PC-3 (cell line): ENCODE data around the gene AGAP1. TPM values are rescaled to one million over a fixed set of nuclear protein-coding genes. Genes with fewer than 3 reads are reported as not detected.

ENCODE experiments used
- ATAC-seq: fragments of 200-7000 bp; cut with Tn5 transposase; 2 replicates; pipeline ENCODE4 v1.9.1; 2020; ENCODE audit warnings: mild to moderate bottlenecking, moderate library complexity
- BruUV-seq: library from RNA; stranded (reverse); fragments of 400-500 nt; replicated peaks from 2 replicates; lab custom pipeline; 2021; lab: Mats Ljungman, UMichigan
- CTCF ChIA-PET: fragments of 300-600 bp; sonication (Branson Sonifier 250); formaldehyde crosslinking; loops from one replicate; lab custom pipeline; 2022; ENCODE audit warnings: antibody characterized with exemption; lab: Charles Lee
- POLR2A ChIA-PET: fragments of 300-600 bp; sonication (Branson Sonifier 250); formaldehyde crosslinking; loops from one replicate; lab custom pipeline; 2022; ENCODE audit warnings: antibody characterized with exemption; ENCODE audit not compliant: unreplicated experiment; lab: Charles Lee
- DNase-seq: peaks from one replicate; pipeline ENCODE4 v3.0.0-alpha.2; 2015
- H2AFZ ChIP-seq: fragments of 300-600 bp; sonication (generic); 2 replicates; pipeline ENCODE4 v1.6.0; 2016; ENCODE audit warnings: antibody characterized with exemption, low read length
- H3F3A ChIP-seq: fragments of 300-600 bp; sonication (generic); one replicate; pipeline ENCODE4 v1.6.0; 2017; ENCODE audit warnings: antibody characterized with exemption, low read length, control low read depth, mild to moderate bottlenecking; ENCODE audit not compliant: unreplicated experiment
- H3K27ac ChIP-seq: fragments of 300-600 bp; sonication (generic); 2 replicates; pipeline ENCODE4 v1.5.1; 2016; ENCODE audit warnings: mild to moderate bottlenecking, low read length
- H3K27me3 ChIP-seq: fragments of 300-600 bp; sonication (generic); 2 replicates; pipeline ENCODE4 v1.6.1; 2016; ENCODE audit warnings: low read length, mixed read lengths
- H3K36me3 ChIP-seq: fragments of 300-600 bp; sonication (generic); 2 replicates; pipeline ENCODE4 v1.6.1; 2016; ENCODE audit warnings: low read depth, mixed run types, low read length, mixed read lengths
- H3K4me1 ChIP-seq: fragments of 300-600 bp; sonication (generic); 2 replicates; pipeline ENCODE4 v1.5.1; 2016; ENCODE audit warnings: low read length; ENCODE audit not compliant: insufficient read depth
- H3K4me2 ChIP-seq: fragments of 300-600 bp; sonication (generic); 2 replicates; pipeline ENCODE4 v1.6.0; 2016; ENCODE audit warnings: low read length
- H3K4me3 ChIP-seq: fragments of 300-600 bp; sonication (generic); 2 replicates; pipeline ENCODE4 v1.5.1; 2016; ENCODE audit warnings: mild to moderate bottlenecking, low read length, mixed read lengths
- H3K79me2 ChIP-seq: fragments of 300-600 bp; sonication (generic); 2 replicates; pipeline ENCODE4 v1.6.1; 2017; ENCODE audit warnings: low read length, mixed read lengths
- H3K9ac ChIP-seq: fragments of 300-600 bp; sonication (generic); 2 replicates; pipeline ENCODE4 v1.6.0; 2016; ENCODE audit warnings: mild to moderate bottlenecking, low read length
- H3K9me2 ChIP-seq: fragments of 300-600 bp; sonication (generic); replicated peaks from 2 replicates; pipeline ENCODE4 v1.6.1; 2016; ENCODE audit warnings: mixed run types, low read length, mixed read lengths
- H3K9me3 ChIP-seq: fragments of 300-600 bp; sonication (generic); 2 replicates; pipeline ENCODE4 v1.6.1; 2016; ENCODE audit warnings: low read length, mixed read lengths
- H4K20me1 ChIP-seq: fragments of 300-600 bp; sonication (generic); 2 replicates; pipeline ENCODE4 v1.6.1; 2016; ENCODE audit warnings: low read length, mixed read lengths
- EZH2 ChIP-seq: fragments of 300-600 bp; sonication (generic); IDR thresholded peaks from one replicate; pipeline ENCODE4 v1.6.1; 2017; ENCODE audit warnings: antibody characterized with exemption, mild to moderate bottlenecking, low read length; ENCODE audit not compliant: unreplicated experiment
- EZH2phosphoT487 ChIP-seq: fragments of 300-600 bp; sonication (generic); IDR thresholded peaks from 2 replicates; pipeline ENCODE4 v1.6.1; 2018; ENCODE audit warnings: mild to moderate bottlenecking, antibody characterized with exemption, low read length, borderline replicate concordance
- intact Hi-C: fragments of 100-400 bp; cut with micrococcal nuclease; formaldehyde crosslinking; loops from 2 replicates; pipeline ENCODE4 v1.9.0; 2023
- total RNA-seq: library from RNA; depleted of rRNA; stranded (reverse); fragments of >200 nt; gene quantifications from 2 replicates; pipeline ENCODE4 v1.2.3, GENCODE V29; 2014
- TF ChIP-seq, protein P1 (sequence below): fragments of 300-600 bp; sonication (generic); conservative IDR thresholded peaks from 2 replicates; pipeline ENCODE4 v1.5.1; 2017; ENCODE audit warnings: antibody characterized with exemption, low read depth, mild to moderate bottlenecking, low read length

The AGAP1 gene
- total RNA-seq, 1 experiment from 2014 or later = 31.0 TPM

DNA sequence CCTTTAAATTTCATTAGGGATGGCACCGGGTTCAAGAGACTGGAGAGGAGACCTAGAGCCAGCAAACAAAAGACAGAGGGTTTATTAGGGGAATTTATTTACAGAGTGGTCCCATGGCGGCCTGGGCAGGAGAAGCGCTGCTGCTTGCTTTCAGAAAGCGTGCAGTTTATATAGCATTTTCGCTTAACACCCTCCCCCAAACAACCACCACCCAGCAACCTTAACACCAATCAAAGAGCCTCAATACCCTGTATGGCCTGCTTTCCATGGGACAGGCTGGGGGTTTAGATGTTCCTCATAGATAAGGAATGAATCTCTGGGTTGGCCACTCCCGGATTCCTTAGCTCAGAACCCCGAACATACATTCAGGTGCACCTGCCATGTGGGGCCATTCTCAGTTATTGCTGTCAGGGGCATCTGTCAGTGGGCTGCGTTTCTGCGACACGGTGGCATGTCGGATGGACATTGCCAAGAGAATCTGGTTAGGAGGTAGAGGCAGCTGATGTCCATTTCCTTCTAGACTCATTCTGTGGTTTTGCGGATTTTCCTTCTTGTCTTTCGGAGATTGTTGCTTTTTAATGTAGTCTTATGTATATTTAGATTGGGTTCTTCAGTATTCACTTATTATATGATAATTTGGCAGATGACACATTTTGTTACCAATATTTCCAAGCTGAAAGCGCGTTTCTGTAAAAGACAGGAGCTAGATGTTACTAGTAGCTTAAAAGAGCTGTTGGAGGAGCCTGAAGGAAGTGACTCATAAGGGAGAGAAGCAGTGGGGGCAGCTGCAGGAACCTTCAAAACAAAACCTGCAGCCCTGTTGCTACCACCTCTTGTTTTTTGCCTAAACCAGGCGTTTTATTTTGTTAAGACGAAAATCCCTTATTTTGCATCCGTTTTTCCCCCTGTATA, 7.2 kb downstream of the AGAP1 start:
- Histone ChIP-seq H3K9me2 (no peaks in the 10 kb centered on the region), H3K79me2 (peaks cover 100% of the 10 kb centered on the region), H4K20me1 (peaks cover 55% of the 10 kb centered on the region), H2AFZ (no peak overlapping the region), H3K4me3 (peak overlapping the region; percentile 39; the same call in 1 of the 2 replicates), H3K9ac (peak overlapping the region; percentile 31; the same call in 1 of the 2 replicates), H3K27me3 (no peaks in the 10 kb centered on the region), H3K4me2 (peak overlapping the region; percentile 83), H3F3A (no peaks in the 10 kb centered on the region), H3K36me3 (no peaks in the 10 kb centered on the region), H3K9me3 (no peaks in the 10 kb centered on the region), H3K27ac (peak overlapping the region; percentile 58), H3K4me1 (peaks cover 46% of the 10 kb centered on the region)
- intact Hi-C loops = no loop called here
- DNase-seq (peak; percentile 65), ATAC-seq (peak; percentile 64)
- CTCF ChIA-PET = interaction anchor here (0.5 to 1.9 kb wide), 3 partner anchors 49 to 93 kb away, joined by 3 to 8 read pairs (median 5); no protein-coding TSS in a partner anchor
- BruUV-seq = no TSS peak
- POLR2A ChIA-PET = interaction anchor here (0.6 to 0.9 kb wide), 4 partner anchors 31 to 1519 kb away, joined by 3 to 6 read pairs (median 4); no protein-coding TSS in a partner anchor
- TF ChIP-seq, protein P1, sequence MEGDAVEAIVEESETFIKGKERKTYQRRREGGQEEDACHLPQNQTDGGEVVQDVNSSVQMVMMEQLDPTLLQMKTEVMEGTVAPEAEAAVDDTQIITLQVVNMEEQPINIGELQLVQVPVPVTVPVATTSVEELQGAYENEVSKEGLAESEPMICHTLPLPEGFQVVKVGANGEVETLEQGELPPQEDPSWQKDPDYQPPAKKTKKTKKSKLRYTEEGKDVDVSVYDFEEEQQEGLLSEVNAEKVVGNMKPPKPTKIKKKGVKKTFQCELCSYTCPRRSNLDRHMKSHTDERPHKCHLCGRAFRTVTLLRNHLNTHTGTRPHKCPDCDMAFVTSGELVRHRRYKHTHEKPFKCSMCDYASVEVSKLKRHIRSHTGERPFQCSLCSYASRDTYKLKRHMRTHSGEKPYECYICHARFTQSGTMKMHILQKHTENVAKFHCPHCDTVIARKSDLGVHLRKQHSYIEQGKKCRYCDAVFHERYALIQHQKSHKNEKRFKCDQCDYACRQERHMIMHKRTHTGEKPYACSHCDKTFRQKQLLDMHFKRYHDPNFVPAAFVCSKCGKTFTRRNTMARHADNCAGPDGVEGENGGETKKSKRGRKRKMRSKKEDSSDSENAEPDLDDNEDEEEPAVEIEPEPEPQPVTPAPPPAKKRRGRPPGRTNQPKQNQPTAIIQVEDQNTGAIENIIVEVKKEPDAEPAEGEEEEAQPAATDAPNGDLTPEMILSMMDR = no peak
- TF ChIP-seq EZH2 = no peak
- TF ChIP-seq EZH2phosphoT487 = no peak

DNA sequence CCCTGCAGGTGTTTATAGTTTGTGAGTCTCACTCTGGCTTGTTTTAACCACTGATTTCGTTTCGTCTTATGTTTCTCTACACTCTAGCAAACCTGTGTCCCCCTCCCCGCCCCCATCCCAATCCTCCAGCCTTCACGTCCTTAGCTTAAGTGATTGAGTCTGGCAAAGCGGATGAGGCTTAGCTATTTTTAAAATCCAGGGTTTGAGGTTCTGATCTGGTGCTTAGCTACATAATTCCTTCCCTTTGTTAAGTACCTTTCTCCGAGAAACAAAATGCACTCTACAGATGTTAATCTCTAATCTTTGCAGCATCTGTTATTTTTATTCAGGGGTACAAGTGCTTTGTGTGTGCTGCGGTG, 7.8 kb downstream of the AGAP1 start:
- Histone ChIP-seq H3K27ac (0 out of 2 replicates have a peak overlapping the region, but pooled peaks have one; percentile 58), H3K9ac (no peak overlapping the region), H3K36me3 (no peaks in the 10 kb centered on the region), H3K4me2 (peak overlapping the region; percentile 83), H3K27me3 (no peaks in the 10 kb centered on the region), H4K20me1 (peaks cover 48% of the 10 kb centered on the region), H2AFZ (no peak overlapping the region), H3K4me3 (peak overlapping the region; percentile 39; the same call in 1 of the 2 replicates), H3K9me3 (no peaks in the 10 kb centered on the region), H3F3A (no peaks in the 10 kb centered on the region), H3K9me2 (no peaks in the 10 kb centered on the region), H3K4me1 (peaks cover 46% of the 10 kb centered on the region), H3K79me2 (peaks cover 100% of the 10 kb centered on the region)
- ATAC-seq (no peak), DNase-seq (no peak)
- CTCF ChIA-PET = interaction anchor here (0.6 to 1.9 kb wide), 4 partner anchors 10 to 50 kb away, joined by 3 to 8 read pairs (median 3); no protein-coding TSS in a partner anchor
- POLR2A ChIA-PET = interaction anchor here (0.6 to 0.9 kb wide), 3 partner anchors 32 to 599 kb away, joined by 3 to 5 read pairs (median 3); no protein-coding TSS in a partner anchor
- TF ChIP-seq EZH2 (no peak), EZH2phosphoT487 (no peak)
- TF ChIP-seq, protein P1 = no peak
- BruUV-seq = no TSS peak
- intact Hi-C loops = no loop called here
